Activated naive CD4-positive, alpha-beta T cell treated with anti-CD3 and anti-CD28 coated beads, Interleukin-2, amount 10 ng/mL, durations not matched to agents 7 days and 5 days (primary cell): ENCODE results near the gene DCC.

Experiments used
- CTCF ChIA-PET: fragments of 350-600 bp; sonication (Branson Sonifier 250); formaldehyde crosslinking; loops from one replicate; lab custom pipeline; 2021; ENCODE audit warnings: antibody characterized with exemption; lab: Charles Lee
- DNase-seq: peaks from one replicate; pipeline ENCODE4 v3.0.0-alpha.2; 2020
- H3K27ac Mint-ChIP-seq: one replicate; pipeline ENCODE4 v1.8.0; 2021; ENCODE audit warnings: mild to moderate bottlenecking, moderate library complexity, mixed read lengths
- H3K27me3 Mint-ChIP-seq: one replicate; pipeline ENCODE4 v1.8.0; 2021; ENCODE audit warnings: mild to moderate bottlenecking, mixed read lengths
- H3K36me3 Mint-ChIP-seq: one replicate; pipeline ENCODE4 v1.8.0; 2021; ENCODE audit warnings: mixed read lengths
- H3K4me1 Mint-ChIP-seq: one replicate; pipeline ENCODE4 v1.8.0; 2021; ENCODE audit warnings: mixed read lengths
- H3K4me3 Mint-ChIP-seq: one replicate; pipeline ENCODE4 v1.8.0; 2021; ENCODE audit warnings: mild to moderate bottlenecking, moderate library complexity, mixed read lengths
- H3K9me3 Mint-ChIP-seq: one replicate; pipeline ENCODE4 v1.8.0; 2021; ENCODE audit warnings: mixed read lengths

The DCC gene

GRCh38 chr18:52367953-52368742 is 28.2 kb downstream of the DCC start:
- Mint-ChIP-seq H3K36me3 (no peaks in the 10 kb centered on the region), H3K4me1 (no peaks in the 10 kb centered on the region), H3K27ac (no peak overlapping the region), H3K4me3 (no peak overlapping the region), H3K9me3 (peaks cover 7% of the 10 kb centered on the region), H3K27me3 (no peaks in the 10 kb centered on the region)
- CTCF ChIA-PET, result no interaction called here
- no peak for DNase-seq

- Mint-ChIP-seq H3K9me3 (peaks cover 7% of the 10 kb centered on the region), H3K27me3 (no peaks in the 10 kb centered on the region), H3K36me3 (no peaks in the 10 kb centered on the region), H3K4me1 (no peaks in the 10 kb centered on the region), H3K27ac (no peak overlapping the region), H3K4me3 (no peak overlapping the region)
- no peak for DNase-seq
- CTCF ChIA-PET, result no interaction called here
These were observed 30.8 kb downstream of the DCC start for GRCh38 chr18:52370841-52371240.

GRCh38 chr18:52376104-52376503 is 36.1 kb downstream of the DCC start:
- Mint-ChIP-seq H3K4me3 (no peak overlapping the region), H3K36me3 (no peaks in the 10 kb centered on the region), H3K9me3 (peaks cover 2% of the 10 kb centered on the region), H3K4me1 (no peaks in the 10 kb centered on the region), H3K27ac (no peak overlapping the region), H3K27me3 (no peaks in the 10 kb centered on the region)
- CTCF ChIA-PET, result no interaction called here
- no peak for DNase-seq

- no peak overlapping the region for H3K27ac Mint-ChIP-seq
- H3K4me1 Mint-ChIP-seq, result no peaks in the 10 kb centered on the region
- H3K36me3 Mint-ChIP-seq, result no peaks in the 10 kb centered on the region
- H3K4me3 Mint-ChIP-seq, result no peak overlapping the region
- DNase-seq, result no peak
- CTCF ChIA-PET, result no interaction called here
- peaks cover 2% of the 10 kb centered on the region for H3K9me3 Mint-ChIP-seq
- no peaks in the 10 kb centered on the region for H3K27me3 Mint-ChIP-seq
These were observed 37.1 kb downstream of the DCC start for GRCh38 chr18:52377094-52377493.

- Mint-ChIP-seq H3K36me3 (no peaks in the 10 kb centered on the region), H3K27ac (no peak overlapping the region), H3K9me3 (no peaks in the 10 kb centered on the region), H3K4me1 (no peaks in the 10 kb centered on the region), H3K4me3 (no peak overlapping the region), H3K27me3 (no peaks in the 10 kb centered on the region)
- CTCF ChIA-PET, result no interaction called here
- DNase-seq, result no peak
These were observed 46.3 kb downstream of the DCC start for GRCh38 chr18:52386306-52386705.

- Mint-ChIP-seq H3K4me1 (no peaks in the 10 kb centered on the region), H3K27me3 (no peaks in the 10 kb centered on the region), H3K36me3 (no peaks in the 10 kb centered on the region), H3K9me3 (no peaks in the 10 kb centered on the region), H3K4me3 (no peak overlapping the region), H3K27ac (no peak overlapping the region)
- CTCF ChIA-PET, result no interaction called here
- no peak for DNase-seq
These were observed 47.2 kb downstream of the DCC start for GRCh38 chr18:52387175-52387574.

- Mint-ChIP-seq H3K27ac (no peak overlapping the region), H3K27me3 (no peaks in the 10 kb centered on the region), H3K36me3 (no peaks in the 10 kb centered on the region), H3K4me1 (no peaks in the 10 kb centered on the region), H3K4me3 (no peak overlapping the region), H3K9me3 (no peaks in the 10 kb centered on the region)
- DNase-seq, result no peak
- CTCF ChIA-PET, result no interaction called here
These were observed 52.0 kb downstream of the DCC start for GRCh38 chr18:52391810-52392559.

- Mint-ChIP-seq H3K9me3 (no peaks in the 10 kb centered on the region), H3K27ac (no peak overlapping the region), H3K4me1 (no peaks in the 10 kb centered on the region), H3K27me3 (no peaks in the 10 kb centered on the region), H3K36me3 (no peaks in the 10 kb centered on the region), H3K4me3 (no peak overlapping the region)
- CTCF ChIA-PET, result no interaction called here
- DNase-seq, result no peak
These were observed 54.6 kb downstream of the DCC start for GRCh38 chr18:52394602-52395001.

- Mint-ChIP-seq H3K36me3 (no peaks in the 10 kb centered on the region), H3K4me1 (no peaks in the 10 kb centered on the region), H3K27me3 (no peaks in the 10 kb centered on the region), H3K4me3 (no peak overlapping the region), H3K27ac (no peak overlapping the region), H3K9me3 (no peaks in the 10 kb centered on the region)
- no peak for DNase-seq
- CTCF ChIA-PET, result no interaction called here
These were observed 55.3 kb downstream of the DCC start for GRCh38 chr18:52395146-52395852.

GRCh38 chr18:52401236-52401635 is 61.2 kb downstream of the DCC start:
- CTCF ChIA-PET, result no interaction called here
- H3K9me3 Mint-ChIP-seq, result no peaks in the 10 kb centered on the region
- H3K27ac Mint-ChIP-seq, result no peak overlapping the region
- H3K27me3 Mint-ChIP-seq, result no peaks in the 10 kb centered on the region
- H3K4me1 Mint-ChIP-seq, result no peaks in the 10 kb centered on the region
- no peak overlapping the region for H3K4me3 Mint-ChIP-seq
- DNase-seq, result no peak
- H3K36me3 Mint-ChIP-seq, result no peaks in the 10 kb centered on the region

GRCh38 chr18:52402814-52403213 is 62.8 kb downstream of the DCC start:
- Mint-ChIP-seq H3K9me3 (no peaks in the 10 kb centered on the region), H3K27me3 (no peaks in the 10 kb centered on the region), H3K4me1 (no peaks in the 10 kb centered on the region), H3K36me3 (no peaks in the 10 kb centered on the region), H3K4me3 (no peak overlapping the region), H3K27ac (no peak overlapping the region)
- DNase-seq, result no peak
- CTCF ChIA-PET, result no interaction called here

GRCh38 chr18:52403291-52404021 is 63.5 kb downstream of the DCC start:
- H3K27ac Mint-ChIP-seq, result no peak overlapping the region
- no peaks in the 10 kb centered on the region for H3K4me1 Mint-ChIP-seq
- no peaks in the 10 kb centered on the region for H3K9me3 Mint-ChIP-seq
- no peaks in the 10 kb centered on the region for H3K36me3 Mint-ChIP-seq
- no peaks in the 10 kb centered on the region for H3K27me3 Mint-ChIP-seq
- H3K4me3 Mint-ChIP-seq, result no peak overlapping the region
- no peak for DNase-seq
- CTCF ChIA-PET, result no interaction called here

- Mint-ChIP-seq H3K4me3 (no peak overlapping the region), H3K36me3 (no peaks in the 10 kb centered on the region), H3K27me3 (no peaks in the 10 kb centered on the region), H3K27ac (no peak overlapping the region), H3K9me3 (no peaks in the 10 kb centered on the region), H3K4me1 (no peaks in the 10 kb centered on the region)
- CTCF ChIA-PET, result no interaction called here
- no peak for DNase-seq
These were observed 68.9 kb downstream of the DCC start for GRCh38 chr18:52408800-52409302.

GRCh38 chr18:52409727-52410126 is 69.7 kb downstream of the DCC start:
- no peak for DNase-seq
- CTCF ChIA-PET, result no interaction called here
- H3K27me3 Mint-ChIP-seq, result no peaks in the 10 kb centered on the region
- H3K4me1 Mint-ChIP-seq, result no peaks in the 10 kb centered on the region
- no peaks in the 10 kb centered on the region for H3K36me3 Mint-ChIP-seq
- no peaks in the 10 kb centered on the region for H3K9me3 Mint-ChIP-seq
- H3K27ac Mint-ChIP-seq, result no peak overlapping the region
- H3K4me3 Mint-ChIP-seq, result no peak overlapping the region
